Neural crest cell (in vitro differentiated cells): Measurements from ENCODE around the gene ITCH. TPM values are rescaled to one million over a fixed set of nuclear protein-coding genes. Genes with fewer than 3 reads are reported as not detected.

Experiments used
- DNase-seq: peaks from one replicate; pipeline ENCODE4 v3.0.0; 2021; ENCODE audit warnings: low read depth, mixed read lengths, low spot score
- H3K27ac Mint-ChIP-seq: one replicate; pipeline ENCODE4 v1.8.0; 2021; ENCODE audit warnings: mild to moderate bottlenecking, mixed read lengths; ENCODE audit not compliant: unreplicated experiment
- H3K27me3 Mint-ChIP-seq: 2 replicates; pipeline ENCODE4 v1.8.0; 2021; ENCODE audit warnings: low read depth, mild to moderate bottlenecking, mixed read lengths
- H3K36me3 Mint-ChIP-seq: 2 replicates; pipeline ENCODE4 v1.8.0; 2021; ENCODE audit warnings: low read depth, mild to moderate bottlenecking, mixed read lengths
- H3K4me1 Mint-ChIP-seq: 2 replicates; pipeline ENCODE4 v1.8.0; 2021; ENCODE audit warnings: mixed read lengths
- H3K4me3 Mint-ChIP-seq: one replicate; pipeline ENCODE4 v1.8.0; 2021; ENCODE audit warnings: mild to moderate bottlenecking, mixed read lengths
- H3K9me3 Mint-ChIP-seq: 2 replicates; pipeline ENCODE4 v1.8.0; 2021; ENCODE audit warnings: mixed read lengths
- CTCF ChIP-seq: fragments of 200-600 bp; sonication (generic); conservative IDR thresholded peaks from 2 replicates; pipeline ENCODE4 v1.5.0; 2021; ENCODE audit warnings: antibody characterized with exemption, mild to moderate bottlenecking
- microRNA-seq: library from miRNA; unstranded; fragments of <30 nt; microRNA quantifications from one replicate; pipeline ENCODE4, GENCODE V29; 2020
- total RNA-seq: library from RNA; stranded (reverse); gene quantifications from 2 replicates; pipeline ENCODE4 v1.2.1, GENCODE V29; 2021

The ITCH gene
- total RNA-seq, 1 donor from 2014 or later: 69.3 TPM

GRCh38 chr20:34559311-34560140 lies 196.5 kb downstream of the ITCH start:
- no peaks in the 10 kb centered on the region for H3K27me3 Mint-ChIP-seq
- no peak for TF ChIP-seq CTCF
- H3K4me3 Mint-ChIP-seq: peak overlapping the region; percentile 88
- DNase-seq: peak; percentile 35
- H3K36me3 Mint-ChIP-seq: peaks cover 8% of the 10 kb centered on the region
- H3K27ac Mint-ChIP-seq: peak overlapping the region; percentile 48
- no peaks in the 10 kb centered on the region for H3K9me3 Mint-ChIP-seq
- peaks cover 12% of the 10 kb centered on the region for H3K4me1 Mint-ChIP-seq

GRCh38 chr20:34560141-34560523 lies 197.1 kb downstream of the ITCH start:
- Mint-ChIP-seq H3K27ac (no peak overlapping the region), H3K9me3 (no peaks in the 10 kb centered on the region), H3K27me3 (no peaks in the 10 kb centered on the region), H3K36me3 (peaks cover 8% of the 10 kb centered on the region), H3K4me1 (peaks cover 14% of the 10 kb centered on the region), H3K4me3 (peak overlapping the region; percentile 87)
- DNase-seq: no peak
- no peak for TF ChIP-seq CTCF

GRCh38 chr20:34560614-34561013 lies 197.5 kb downstream of the ITCH start:
- H3K4me3 Mint-ChIP-seq: peak overlapping the region; percentile 87
- no peak for TF ChIP-seq CTCF

More at GRCh38 chr20:34560614-34561013, 197.5 kb downstream of the ITCH start:
- no peak for DNase-seq
- H3K36me3 Mint-ChIP-seq: peaks cover 9% of the 10 kb centered on the region
- H3K27ac Mint-ChIP-seq: no peak overlapping the region
- H3K4me1 Mint-ChIP-seq: peaks cover 16% of the 10 kb centered on the region
- H3K9me3 Mint-ChIP-seq: no peaks in the 10 kb centered on the region
- H3K27me3 Mint-ChIP-seq: no peaks in the 10 kb centered on the region

Small RNAs within 50 kb of the gene (microRNA-seq; reads per million reads assigned to microRNA genes)
- not detected for gene MIR644A

Other genes starting within 250 kb of the ITCH start
- not detected in 2 replicates for gene ASIP, start 121.8 kb upstream of the ITCH start, total RNA-seq
- 358 TPM in 2 replicates for gene AHCY, start 59.9 kb upstream of the ITCH start, total RNA-seq
- gene DYNLRB1, start 153.1 kb downstream of the ITCH start, total RNA-seq: 151 and 165 TPM in 2 replicates
- 17.5 and 17.8 TPM in 2 replicates for gene MAP1LC3A, start 195.4 kb downstream of the ITCH start, total RNA-seq